NCI-H1048 (cell line): ENCODE measurements around the gene GNRHR.
"Not testable (repeated sequence)": the region's sequence is repeated elsewhere in the genome, so short reads cannot be mapped to it uniquely, and the experiment has no call there.

Source experiments
- DNase-seq: peaks from one replicate; lab custom pipeline; 2025; lab: John Stamatoyannopoulos, UW

The GNRHR gene, protein sequence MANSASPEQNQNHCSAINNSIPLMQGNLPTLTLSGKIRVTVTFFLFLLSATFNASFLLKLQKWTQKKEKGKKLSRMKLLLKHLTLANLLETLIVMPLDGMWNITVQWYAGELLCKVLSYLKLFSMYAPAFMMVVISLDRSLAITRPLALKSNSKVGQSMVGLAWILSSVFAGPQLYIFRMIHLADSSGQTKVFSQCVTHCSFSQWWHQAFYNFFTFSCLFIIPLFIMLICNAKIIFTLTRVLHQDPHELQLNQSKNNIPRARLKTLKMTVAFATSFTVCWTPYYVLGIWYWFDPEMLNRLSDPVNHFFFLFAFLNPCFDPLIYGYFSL

DNA sequence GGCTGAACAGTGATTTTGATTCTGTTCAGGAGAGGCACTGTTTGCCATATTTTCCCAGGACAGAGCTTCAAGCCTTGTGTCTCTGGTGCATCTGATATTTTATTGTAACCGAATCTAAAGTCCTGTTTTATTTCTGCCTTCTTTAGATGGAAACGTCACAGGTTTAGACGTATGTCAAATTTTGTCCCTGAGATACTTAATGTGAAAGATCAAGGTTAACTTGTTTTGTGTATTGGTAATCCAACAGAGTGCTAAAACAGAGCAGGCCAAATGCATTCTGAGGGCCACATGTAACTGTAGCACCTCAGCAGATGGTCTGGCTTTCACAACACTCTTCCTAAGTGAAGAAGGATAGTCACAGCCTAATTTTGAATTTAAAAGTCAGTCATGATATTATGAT is at the start of gene GNRHR:
TSS of gene GNRHR (minus strand) at position 101 of the 400 bp plus-strand sequence. CDS start at position 48, 53 bp downstream.
- DNase-seq, result no peak

DNA sequence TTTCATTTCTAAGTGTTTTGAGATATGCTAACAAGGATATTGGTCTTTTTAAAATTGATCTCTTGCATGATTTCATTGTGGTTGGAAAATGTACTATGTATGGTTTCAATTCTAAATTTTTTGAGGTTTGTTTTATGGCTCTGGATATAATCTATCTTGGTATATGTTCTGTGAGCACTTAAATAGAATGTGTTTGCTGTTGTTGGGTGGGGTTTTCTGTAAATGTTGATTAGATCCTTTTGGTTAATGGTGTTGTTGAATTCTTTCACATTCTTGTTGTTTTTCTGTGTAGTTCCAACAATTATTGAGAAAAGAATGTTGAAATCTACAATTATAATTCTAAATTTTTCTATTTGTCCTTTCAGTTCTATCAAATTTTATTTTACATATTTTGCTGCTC is 42.6 kb upstream of the GNRHR start:
- DNase-seq, result no peak

DNA sequence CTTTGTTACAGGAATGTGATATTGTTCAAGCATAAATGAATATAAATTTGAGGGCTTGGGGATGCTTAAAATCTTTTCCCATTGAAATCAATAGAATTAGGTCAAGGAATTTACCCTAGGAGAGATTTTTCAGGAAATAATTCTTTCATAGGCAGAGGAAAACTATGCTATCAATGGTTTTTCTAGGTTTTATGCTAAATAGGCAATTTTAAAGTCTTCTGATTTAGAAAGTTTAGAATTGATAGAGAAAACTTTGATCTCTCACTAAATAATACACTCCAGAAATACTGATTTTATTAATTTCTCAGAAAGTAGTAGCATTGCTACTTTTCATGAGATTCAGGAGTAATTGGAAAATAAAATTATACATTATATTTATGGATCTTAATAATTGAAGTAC is 36.5 kb upstream of the GNRHR start:
- DNase-seq, result no peak

DNA sequence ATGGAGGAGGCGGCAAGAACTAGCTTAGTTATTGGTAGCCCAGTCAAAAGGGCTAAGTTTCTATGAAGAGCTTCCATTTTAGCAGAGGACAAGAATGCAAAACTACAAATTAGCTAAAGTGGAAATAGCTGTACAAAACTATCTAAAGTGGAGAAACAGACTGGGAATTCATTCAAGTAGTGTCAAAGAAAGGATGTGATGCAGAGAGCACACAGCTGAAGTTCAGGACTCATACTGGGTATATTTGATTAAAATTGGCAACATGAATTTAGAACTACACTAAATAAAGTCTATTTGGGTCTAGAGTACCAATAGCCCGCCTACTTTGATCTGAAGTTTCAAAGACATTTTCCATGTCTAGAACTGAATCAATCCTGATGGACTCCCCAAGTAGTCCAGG is 33.1 kb upstream of the GNRHR start:
- no peak for DNase-seq

DNA sequence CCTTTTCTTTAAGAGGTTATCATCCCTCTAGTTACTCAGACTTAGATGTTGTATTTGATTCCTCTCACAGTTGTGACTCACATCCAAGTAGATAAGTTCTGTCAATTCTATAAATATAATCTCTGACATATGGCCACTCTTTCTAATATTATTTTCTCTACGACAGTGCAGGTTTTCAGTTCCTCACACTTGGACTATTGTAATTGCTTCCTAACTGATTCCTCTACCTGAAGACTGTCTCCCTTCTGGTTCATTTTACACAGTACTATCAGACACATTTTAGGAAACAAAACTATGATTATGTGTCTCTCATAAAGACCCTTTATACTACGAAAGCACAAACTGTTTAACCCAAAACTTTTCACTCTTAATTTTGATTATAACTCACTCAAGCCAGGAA is 31.3 kb upstream of the GNRHR start:
- DNase-seq, result no peak

DNA sequence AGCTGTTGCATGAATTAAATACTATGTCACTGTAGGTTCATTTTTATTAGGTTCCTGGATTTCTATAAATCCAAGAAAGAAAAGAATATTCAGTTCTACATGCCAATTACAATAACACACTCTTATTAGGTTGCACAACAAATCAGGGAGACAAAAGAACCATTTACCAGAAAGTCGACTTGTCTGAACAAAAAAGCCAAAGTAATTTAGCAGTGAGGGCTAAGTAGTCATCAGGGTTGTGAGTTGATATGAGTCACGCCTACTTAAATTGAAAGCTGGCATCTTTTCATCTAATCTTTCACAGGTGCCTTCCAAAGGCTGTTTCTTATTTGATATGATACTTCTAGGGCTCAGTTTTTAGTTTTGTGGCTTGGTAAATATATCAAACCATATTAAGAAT is 25.4 kb upstream of the GNRHR start:
- DNase-seq, result no peak

DNA sequence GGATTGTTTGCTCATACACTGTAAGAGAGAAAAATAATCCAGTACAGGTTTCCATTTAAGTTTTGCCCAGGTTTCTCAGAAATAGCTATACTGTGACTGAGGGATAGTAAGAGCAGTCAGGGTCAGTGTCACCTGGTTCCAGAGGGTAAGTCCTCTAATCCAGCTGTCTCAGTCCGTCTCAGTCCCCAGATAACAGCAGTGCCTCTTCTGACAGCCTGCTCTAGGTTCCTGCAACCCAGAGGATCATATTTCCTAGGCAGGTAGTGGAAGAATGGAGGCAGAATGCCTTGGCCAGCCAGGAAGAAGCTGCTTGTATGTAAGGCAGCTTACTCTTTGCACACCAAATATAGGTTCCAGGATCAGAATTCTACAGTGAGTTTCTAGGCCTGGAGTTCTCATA is 22.6 kb upstream of the GNRHR start:
- DNase-seq, result no peak

DNA sequence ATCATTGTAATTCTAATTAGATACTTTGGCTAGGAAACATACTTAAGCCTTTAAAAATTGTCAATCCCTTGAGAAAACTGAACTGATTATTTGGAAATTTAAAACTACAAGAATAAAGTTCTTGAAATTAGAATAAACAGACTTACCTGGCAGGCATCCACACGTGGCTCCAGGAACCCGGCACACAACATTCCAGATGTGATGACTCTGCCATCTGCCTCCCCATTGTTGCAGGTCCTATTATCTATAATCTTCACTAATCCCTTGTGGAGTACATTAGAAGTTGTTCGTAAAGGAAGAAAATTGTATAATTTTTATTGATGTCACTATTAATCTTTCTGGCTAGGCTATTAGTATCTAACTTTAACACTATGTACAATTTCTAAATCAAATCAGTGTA is 16.2 kb upstream of the GNRHR start:
- DNase-seq, result no peak

DNA sequence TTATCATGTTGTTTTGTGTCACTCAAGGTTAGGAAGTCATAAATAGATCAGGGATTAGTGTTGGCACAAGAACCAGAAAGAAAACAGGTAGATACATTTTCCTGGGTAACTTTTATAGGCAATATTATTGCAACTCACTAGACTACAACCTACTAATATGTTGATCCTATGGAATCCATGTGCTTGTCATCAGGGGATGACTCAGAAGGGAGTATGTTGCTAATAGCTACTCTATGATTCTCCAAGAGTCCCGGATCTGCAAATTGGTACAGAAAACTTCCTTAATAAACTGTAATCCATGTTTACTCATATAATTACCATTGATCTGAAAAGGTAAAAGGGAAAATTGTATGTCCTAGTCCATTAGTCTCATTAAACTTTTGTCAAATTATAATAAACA is 11.7 kb upstream of the GNRHR start:
- DNase-seq, result no peak

DNA sequence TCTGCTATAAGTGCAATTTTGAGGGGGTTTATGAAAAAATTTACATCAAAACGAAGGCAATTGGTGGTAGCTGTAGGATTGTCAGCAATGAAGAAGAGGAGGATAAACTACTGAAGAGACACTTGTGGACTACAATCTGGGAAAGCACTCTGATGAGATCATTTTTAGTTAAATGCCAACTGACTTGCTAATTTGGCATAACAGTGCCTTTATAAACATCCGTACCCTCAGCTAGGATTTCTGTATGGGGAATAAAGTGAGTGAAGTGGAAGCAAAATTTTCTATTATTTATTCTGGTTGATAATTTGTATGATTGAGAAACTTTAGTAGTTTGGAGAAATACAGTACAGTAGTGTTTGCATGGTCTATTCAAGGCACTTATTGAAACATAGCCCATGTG is 11.2 kb upstream of the GNRHR start:
- DNase-seq, result no peak

DNA sequence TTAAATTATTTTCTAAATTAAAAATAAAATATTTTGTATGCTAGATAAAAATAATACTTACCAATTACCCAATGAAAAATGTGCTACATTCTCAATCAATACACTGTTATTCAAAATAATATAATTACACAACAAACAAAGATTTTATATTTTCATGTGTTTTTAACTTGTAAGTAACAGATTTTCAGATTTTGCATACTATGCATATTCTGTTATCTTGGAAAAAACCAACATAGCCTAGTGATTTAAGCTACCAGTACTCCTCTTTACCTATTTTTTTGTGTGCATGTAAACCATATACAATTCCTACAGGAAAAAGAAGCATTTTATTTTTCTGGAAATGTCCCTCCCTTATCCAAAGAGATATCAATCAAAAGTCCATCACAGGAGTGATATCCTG is 10.0 kb upstream of the GNRHR start:
- DNase-seq, result no peak

DNA sequence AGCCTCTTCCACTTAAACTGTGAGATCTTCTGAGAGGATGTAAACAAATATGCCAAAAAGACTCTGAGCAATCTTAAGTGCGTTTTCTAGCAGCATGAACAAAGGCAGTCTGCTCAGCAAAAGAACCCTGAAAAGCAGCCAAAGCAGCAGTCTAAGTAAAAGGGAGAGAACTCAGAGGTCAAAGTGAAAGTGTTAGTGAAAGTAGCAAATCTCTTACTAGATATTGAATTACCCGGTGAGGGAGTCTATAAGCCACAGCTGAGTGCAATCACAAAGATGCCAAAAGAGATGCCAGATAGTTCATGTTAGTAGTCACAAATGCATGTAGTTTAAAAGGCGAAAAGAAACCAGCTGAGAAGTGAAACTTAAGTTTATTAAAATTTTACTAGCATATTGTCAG is 7.9 kb upstream of the GNRHR start:
- no peak for DNase-seq

DNA sequence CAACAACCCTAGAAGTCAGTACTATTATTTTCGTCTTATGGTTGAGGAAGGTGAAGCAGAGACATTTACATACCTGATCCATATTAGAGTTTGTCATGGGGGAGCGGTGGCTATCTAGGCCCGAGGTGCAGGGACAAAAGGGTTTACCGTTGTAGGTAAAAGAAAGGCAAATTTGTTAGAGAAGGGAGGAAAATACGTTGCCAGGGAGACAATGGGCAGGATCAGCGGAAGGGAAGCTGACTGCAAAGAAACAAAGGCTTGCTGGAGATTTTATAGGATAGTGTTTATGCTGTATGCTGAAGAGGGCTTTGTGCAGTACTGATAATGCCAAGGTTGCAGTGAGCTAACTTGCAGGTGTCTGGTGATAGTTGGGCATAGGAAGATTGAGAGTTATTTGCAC is 2.8 kb upstream of the GNRHR start:
- DNase-seq, result not testable (repeated sequence)

DNA sequence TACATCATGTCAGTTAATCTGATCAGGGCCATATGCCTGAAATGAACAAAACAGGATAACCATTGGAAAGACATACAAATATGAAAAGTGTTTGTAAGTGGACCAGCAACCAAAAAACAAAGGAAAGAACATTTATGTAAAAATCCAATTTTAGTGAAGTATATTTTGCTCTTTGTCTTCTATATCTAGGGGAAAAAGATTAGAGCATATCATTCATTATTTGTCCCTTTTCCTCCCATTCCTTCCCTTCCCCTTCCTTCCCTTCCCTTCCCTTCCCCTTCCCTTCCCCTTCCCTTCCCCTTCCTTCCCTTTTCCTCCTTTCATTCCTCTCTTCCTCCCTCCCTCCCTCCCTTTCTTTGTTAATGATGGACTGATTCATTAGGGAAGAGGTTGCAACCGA is 1.8 kb upstream of the GNRHR start:
- no peak for DNase-seq

DNA sequence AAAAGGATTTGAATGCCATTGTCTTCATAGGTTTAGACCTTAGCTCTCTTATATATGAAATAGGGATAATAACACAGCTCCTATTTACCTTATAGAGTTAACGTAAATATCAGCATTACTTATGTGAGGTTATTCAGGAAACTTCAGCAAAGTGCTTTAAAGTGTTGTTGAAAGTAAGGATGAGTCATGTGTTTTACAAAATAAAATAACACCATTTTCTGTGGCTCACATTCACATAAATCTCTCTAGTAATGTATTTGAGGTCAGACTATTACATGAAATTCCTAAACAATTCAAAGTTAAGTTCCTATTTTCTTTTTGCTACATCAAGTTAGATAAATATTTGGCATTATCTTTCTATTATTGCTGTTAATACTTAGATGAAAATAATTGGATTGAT is 2.9 kb downstream of the GNRHR start:
- DNase-seq, result no peak

DNA sequence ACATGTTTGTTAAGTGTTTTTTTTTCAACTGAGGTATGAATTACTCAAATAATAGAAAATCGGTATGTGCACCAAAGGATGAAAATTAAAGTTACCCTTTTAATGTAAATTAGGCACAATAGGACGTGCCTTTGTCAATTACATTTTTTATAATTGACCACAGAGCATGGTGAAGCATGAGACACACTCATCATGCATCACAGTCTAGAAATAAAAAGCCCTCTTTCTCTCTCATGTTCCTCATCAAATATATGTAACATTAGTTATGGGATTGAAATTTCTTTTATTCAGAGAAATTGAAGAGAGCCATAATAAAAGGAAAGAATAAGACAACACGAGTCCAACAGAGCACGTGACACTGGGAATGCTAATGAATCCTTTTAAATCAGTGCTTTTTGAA is 3.5 kb downstream of the GNRHR start:
- no peak for DNase-seq

DNA sequence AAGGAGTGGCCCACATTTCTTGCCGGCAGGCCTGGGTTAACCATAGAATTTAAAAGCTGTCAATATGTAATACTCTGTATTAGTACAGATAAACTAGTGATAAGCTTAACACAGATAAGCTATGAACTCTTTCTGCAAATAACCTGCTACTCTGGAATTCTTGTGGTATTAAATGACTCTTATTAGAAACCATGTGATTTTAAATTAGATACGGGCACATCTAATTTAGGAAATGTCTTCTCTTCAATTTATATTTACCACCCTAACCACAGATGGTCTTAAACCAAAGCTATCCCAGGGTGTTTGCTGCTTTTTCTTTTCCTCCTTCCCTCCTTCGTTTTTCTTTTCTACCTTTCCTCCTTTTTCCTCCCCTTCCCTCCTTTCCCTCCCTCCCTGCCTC is 4.9 kb downstream of the GNRHR start:
- DNase-seq, result no peak

DNA sequence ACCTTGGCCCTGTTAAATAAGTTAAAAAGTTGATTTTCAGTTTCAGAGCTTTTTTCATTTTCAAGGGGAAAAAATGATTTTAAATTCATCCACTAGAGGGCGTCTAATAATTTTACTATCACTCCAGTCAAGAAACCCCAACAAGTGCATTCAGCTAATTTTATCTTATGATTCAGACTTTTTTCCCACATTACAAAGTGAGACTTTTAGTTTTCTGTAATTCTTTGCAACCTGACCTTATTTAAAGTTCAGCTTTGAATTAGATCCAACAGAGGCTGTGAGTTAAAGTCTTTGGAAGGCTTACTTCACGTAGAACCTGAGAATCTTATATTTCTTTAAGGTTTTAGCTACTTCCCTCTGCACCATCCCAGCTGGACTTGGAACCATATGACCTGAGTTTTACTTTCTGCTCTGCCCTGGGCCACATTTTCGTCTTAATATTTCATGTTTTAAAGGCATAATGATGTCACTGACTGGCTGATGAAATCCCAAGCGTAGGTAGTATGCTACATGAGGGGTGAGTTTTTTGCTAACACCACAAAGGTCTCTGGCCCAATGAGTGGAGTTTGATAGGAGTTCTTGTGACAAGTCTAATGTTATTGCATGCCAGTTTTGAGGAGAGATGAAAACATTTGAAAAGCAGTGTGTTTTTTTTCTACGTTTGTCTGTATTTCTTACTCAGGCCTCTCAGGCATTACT is 7.2 kb downstream of the GNRHR start:
- no peak for DNase-seq

DNA sequence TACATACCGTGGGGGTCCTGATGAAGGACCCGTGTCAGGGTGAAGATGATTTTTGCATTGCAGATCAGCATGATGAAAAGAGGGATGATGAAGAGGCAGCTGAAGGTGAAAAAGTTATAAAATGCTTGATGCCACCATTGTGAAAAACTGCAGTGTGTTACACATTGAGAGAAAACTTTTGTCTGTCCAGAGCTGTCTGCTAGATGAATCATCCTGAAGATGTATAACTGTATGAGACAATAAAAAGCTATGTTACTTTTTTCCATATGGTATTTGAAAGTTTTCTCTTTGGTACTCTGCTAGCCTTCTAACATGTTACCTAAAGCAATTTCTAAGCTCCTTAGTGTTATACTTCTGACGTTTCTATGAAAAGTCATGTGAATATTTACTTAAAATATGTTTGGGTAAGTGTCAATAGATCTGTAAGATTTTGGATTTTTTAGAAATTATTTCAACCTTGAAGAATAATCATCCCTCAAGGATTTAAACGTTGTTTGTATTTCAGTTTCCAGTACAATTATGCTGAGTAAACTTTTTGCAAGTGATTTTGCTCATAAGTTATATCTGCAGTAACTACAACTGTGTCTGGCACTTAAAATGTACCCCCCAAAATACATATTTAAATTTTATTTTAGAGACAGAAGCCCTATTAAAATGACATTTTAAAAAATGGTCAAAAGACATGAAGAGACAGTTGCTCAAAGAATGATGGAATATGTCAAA is 9.5 kb downstream of the GNRHR start:
- no peak for DNase-seq

DNA sequence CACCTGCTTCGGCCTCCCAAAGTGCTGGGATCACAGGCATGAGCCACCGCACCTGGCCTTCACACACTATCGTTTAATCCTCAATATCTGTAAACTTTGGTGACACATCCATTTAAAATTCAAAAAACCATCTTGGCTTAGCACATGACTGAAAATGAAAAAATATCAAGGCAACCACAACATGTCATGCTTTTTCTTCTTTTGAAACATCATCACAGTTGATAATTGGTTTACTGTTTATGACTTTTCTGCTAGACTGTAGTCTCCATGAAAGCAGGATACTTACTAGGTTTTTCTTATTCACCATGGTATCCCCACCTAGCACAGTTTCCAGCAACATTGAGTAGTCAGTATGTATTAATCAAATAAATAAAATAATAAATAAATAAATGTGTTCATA is 11.0 kb downstream of the GNRHR start:
- no peak for DNase-seq

DNA sequence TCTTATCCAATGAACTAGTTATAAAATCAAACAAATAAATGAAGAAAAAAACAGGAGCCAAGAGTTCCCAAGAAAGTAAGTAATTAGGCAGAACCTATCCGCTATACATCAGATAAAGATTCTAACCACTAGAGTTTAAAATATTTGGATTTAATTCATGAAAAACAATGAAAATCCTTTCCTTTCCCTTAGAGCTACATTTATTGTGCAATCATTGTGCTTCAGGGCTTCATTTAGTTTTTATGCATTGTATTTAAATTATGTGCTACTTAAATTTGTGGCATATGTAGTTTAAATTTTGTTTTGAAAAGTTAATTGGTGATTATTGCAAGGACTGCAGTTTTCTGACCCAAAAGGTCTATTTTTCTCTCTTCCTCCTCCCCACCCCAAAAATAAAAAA is 17.9 kb downstream of the GNRHR start:
- DNase-seq, result no peak

DNA sequence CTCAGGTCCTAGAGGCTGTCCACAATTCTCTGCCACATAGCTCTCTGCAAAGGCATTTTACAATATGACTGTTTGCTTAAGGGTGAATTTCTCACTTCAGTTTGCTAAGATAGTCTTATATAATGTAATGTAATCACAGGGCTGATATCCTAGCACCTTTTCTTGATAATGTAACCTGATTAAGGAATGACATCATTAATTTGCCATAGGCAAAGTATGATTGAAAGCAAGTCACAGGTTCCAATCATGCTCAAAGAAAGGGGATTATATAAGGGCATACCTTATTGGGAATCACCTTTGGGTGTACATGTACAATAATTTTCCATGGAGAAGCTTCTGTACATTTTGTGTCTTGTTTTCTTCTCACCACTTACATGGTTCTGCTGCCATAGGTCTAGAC is 18.9 kb downstream of the GNRHR start:
- DNase-seq, result no peak

DNA sequence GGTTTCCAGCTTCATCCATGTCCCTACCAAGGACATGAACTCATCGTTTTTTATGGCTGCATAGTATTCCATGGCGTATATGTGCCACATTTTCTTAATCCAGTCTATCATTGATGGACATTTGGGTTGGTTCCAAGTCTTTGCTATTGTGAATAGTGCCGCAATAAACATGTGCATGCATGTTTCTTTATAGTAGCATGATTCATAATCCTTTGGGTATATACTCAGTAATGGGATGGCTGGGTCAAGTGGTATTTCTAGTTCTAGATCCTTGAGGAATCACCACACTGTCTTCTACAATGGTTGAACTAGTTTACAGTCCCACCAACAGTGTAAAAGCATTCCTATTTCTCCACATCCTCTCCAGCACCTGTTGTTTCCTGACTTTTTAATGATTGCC is 23.7 kb downstream of the GNRHR start:
- not testable (repeated sequence) for DNase-seq
